Activated CD8-positive, alpha-beta T cell treated with anti-CD3 and anti-CD28 coated beads, Interleukin-2, amount 10 ng/mL, durations not matched to agents 7 days and 5 days (primary cell): ENCODE results near the gene SIM2. TPM values are rescaled to one million over a fixed set of nuclear protein-coding genes. Genes with fewer than 3 reads are reported as not detected.
A peak's percentile ranks its signal among the peaks of the same experiment; 100 is the strongest.

Experiments
- ATAC-seq: fragments of 150-1000 bp; cut with Tn5 transposase; one replicate; pipeline ENCODE4 v1.10.0; 2021; ENCODE audit warnings: moderate library complexity
- CTCF ChIA-PET: fragments of 350-600 bp; sonication (Branson Sonifier 250); formaldehyde crosslinking; loops from one replicate; lab custom pipeline; 2021; ENCODE audit warnings: antibody characterized with exemption; lab: Charles Lee
- POLR2A ChIA-PET: fragments of 350-600 bp; sonication (Branson Sonifier 250); formaldehyde crosslinking; loops from one replicate; lab custom pipeline; 2021; ENCODE audit warnings: antibody characterized with exemption; lab: Charles Lee
- DNase-seq: peaks from one replicate; pipeline ENCODE4 v3.0.0-alpha.2; 2020
- H3K27ac Mint-ChIP-seq: one replicate; pipeline ENCODE4 v1.8.0; 2021; ENCODE audit warnings: mild to moderate bottlenecking, mixed read lengths
- H3K27me3 Mint-ChIP-seq: one replicate; pipeline ENCODE4 v1.8.0; 2021; ENCODE audit warnings: low read depth, mixed read lengths
- H3K36me3 Mint-ChIP-seq: one replicate; pipeline ENCODE4 v1.8.0; 2021; ENCODE audit warnings: low read depth, mixed read lengths
- H3K4me1 Mint-ChIP-seq: one replicate; pipeline ENCODE4 v1.8.0; 2021; ENCODE audit warnings: low read depth, mixed read lengths
- H3K4me3 Mint-ChIP-seq: one replicate; pipeline ENCODE4 v1.8.0; 2021; ENCODE audit warnings: mild to moderate bottlenecking, mixed read lengths
- H3K9me3 Mint-ChIP-seq: one replicate; pipeline ENCODE4 v1.8.0; 2022; ENCODE audit warnings: mixed read lengths; ENCODE audit not compliant: insufficient read depth
- total RNA-seq, 2 experiments: library from RNA; stranded (reverse); gene quantifications; one replicate each; pipeline ENCODE4 v1.2.3, GENCODE V29; 2021

Gene SIM2
- total RNA-seq, 2 experiments from 2014 or later: not detected

GRCh38 chr21:36751383-36751782 lies 52.5 kb downstream of the SIM2 start:
- H3K27me3 Mint-ChIP-seq: peaks cover 28% of the 10 kb centered on the region
- no peak overlapping the region for H3K27ac Mint-ChIP-seq
- no peak overlapping the region for H3K4me3 Mint-ChIP-seq
- CTCF ChIA-PET: interaction anchor here (1.2 kb wide), 1 partner anchor 9 kb away, joined by 3 read pairs; no protein-coding TSS in a partner anchor
- H3K9me3 Mint-ChIP-seq: no peaks in the 10 kb centered on the region
- no peaks in the 10 kb centered on the region for H3K36me3 Mint-ChIP-seq
- no peak for ATAC-seq
- peaks cover 9% of the 10 kb centered on the region for H3K4me1 Mint-ChIP-seq
- POLR2A ChIA-PET: no interaction called here
- DNase-seq: no peak

- Mint-ChIP-seq H3K4me3 (no peak overlapping the region), H3K4me1 (peaks cover under 1% of the 10 kb centered on the region), H3K27me3 (peaks cover 14% of the 10 kb centered on the region), H3K9me3 (no peaks in the 10 kb centered on the region), H3K27ac (no peak overlapping the region), H3K36me3 (no peaks in the 10 kb centered on the region)
- ATAC-seq (no peak), DNase-seq (no peak)
- ChIA-PET POLR2A (no interaction called here), CTCF (no interaction called here)
These were observed 54.6 kb downstream of the SIM2 start for GRCh38 chr21:36753556-36753955.

DNA sequence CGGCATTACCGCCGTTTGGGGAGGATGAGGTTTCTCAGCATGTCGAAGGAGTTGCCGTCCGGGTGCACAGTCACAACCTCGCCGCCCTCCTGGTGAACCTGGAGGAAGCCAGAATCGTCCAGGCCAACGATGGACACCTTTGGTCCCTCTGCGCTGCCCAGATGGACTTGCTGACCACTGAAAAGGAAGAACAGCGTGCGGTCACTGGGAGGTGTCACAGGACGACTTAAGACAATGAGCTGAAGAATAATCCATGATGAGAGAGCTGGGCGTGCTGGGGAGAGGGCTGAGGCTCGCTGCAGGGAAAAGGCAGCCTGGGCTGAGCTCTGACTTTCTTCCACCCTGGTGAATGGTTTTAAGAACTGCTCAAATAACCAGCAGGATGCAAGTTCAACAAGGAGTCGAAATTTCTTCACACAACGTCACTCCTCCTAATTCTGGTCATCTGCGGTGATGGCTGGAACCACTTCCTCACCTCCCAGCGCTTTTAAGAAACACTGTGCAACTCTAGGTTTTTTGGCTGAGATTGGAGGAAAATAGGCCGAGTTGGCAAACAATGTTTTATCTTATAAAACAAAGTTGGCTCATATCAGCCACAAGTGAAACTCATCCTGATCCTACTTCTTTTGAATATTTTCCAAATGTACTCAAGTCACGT lies 55.5 kb downstream of the SIM2 start:
- Mint-ChIP-seq H3K27ac (no peak overlapping the region), H3K4me1 (peaks cover 5% of the 10 kb centered on the region), H3K4me3 (no peak overlapping the region), H3K27me3 (peaks cover 7% of the 10 kb centered on the region), H3K36me3 (no peaks in the 10 kb centered on the region), H3K9me3 (no peaks in the 10 kb centered on the region)
- ChIA-PET POLR2A (no interaction called here), CTCF (no interaction called here)
- ATAC-seq: no peak
- no peak for DNase-seq

GRCh38 chr21:36756527-36756926 lies 57.6 kb downstream of the SIM2 start:
- no peak overlapping the region for H3K27ac Mint-ChIP-seq
- ChIA-PET POLR2A (no interaction called here), CTCF (interaction anchor here (0.7 kb wide), 1 partner anchor 10 kb away, joined by 3 read pairs; no protein-coding TSS in a partner anchor)
- DNase-seq (no peak), ATAC-seq (no peak)
- no peaks in the 10 kb centered on the region for H3K36me3 Mint-ChIP-seq
- H3K4me3 Mint-ChIP-seq: no peak overlapping the region
- no peaks in the 10 kb centered on the region for H3K9me3 Mint-ChIP-seq
- H3K4me1 Mint-ChIP-seq: peaks cover 11% of the 10 kb centered on the region
- no peaks in the 10 kb centered on the region for H3K27me3 Mint-ChIP-seq

DNA sequence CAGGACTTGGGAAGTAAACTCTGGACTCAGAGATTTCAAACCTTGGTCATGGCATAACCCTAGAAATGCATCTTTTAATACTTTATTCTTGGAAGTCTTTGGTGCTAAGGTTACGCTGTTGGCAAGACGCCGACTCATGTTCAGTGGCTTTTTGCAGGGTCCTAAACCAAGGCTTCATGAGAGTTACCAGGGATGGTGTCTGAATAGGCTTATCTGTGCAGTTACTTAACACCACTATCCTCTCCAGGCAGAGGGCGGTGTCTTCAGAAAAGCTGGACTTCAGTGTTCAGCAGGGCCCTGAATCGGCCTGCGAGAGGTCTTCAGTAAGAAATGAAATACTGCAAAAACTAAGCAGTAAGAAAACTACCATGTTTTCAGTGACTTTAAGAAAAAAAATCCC lies 58.3 kb downstream of the SIM2 start:
- H3K36me3 Mint-ChIP-seq: no peaks in the 10 kb centered on the region
- ChIA-PET POLR2A (no interaction called here), CTCF (interaction anchor here (0.7 kb wide), 1 partner anchor 11 kb away, joined by 3 read pairs; no protein-coding TSS in a partner anchor)
- H3K4me3 Mint-ChIP-seq: no peak overlapping the region
- H3K27ac Mint-ChIP-seq: no peak overlapping the region
- H3K4me1 Mint-ChIP-seq: peaks cover 11% of the 10 kb centered on the region
- ATAC-seq: no peak
- no peaks in the 10 kb centered on the region for H3K9me3 Mint-ChIP-seq
- no peaks in the 10 kb centered on the region for H3K27me3 Mint-ChIP-seq
- no peak for DNase-seq

DNA sequence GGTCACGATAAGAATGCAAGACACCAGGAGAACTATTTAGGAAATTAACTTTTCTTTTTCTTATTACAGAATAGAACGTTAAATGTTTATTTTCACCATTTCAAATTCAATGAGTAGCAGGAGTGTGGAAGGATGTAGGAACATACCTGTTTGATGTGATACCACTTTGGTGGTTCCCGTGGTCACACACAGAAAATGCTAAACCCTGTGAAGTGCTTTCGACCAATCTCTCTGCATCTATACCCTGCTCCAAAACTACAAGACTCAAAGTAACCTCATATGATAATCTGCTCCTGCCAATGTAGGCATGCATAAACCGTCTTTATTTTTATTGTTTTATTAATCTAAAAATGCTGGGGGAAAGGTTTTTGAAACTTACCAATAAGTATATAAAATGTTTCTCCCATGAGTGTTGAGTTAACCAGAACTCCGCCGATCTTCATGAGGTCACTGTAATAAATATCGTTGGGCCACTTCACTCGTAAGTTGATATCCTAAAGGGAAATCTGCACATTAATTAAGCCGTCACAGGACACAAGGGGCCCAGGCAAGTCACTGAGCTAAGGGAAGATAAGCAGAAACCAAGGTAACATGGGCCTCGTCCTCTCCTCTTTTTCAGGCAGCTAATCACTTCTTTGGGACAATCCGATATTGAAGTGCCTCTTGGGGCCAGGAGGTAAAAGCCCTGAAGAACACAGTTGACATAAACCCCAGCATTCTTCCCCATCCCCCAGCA lies 60.6 kb downstream of the SIM2 start:
- ChIA-PET POLR2A (no interaction called here), CTCF (interaction anchor here (1.5 kb wide), 1 partner anchor 13 kb away, joined by 4 read pairs; no protein-coding TSS in a partner anchor)
- Mint-ChIP-seq H3K27ac (no peak overlapping the region), H3K4me1 (peaks cover 11% of the 10 kb centered on the region), H3K4me3 (no peak overlapping the region), H3K9me3 (no peaks in the 10 kb centered on the region), H3K27me3 (no peaks in the 10 kb centered on the region), H3K36me3 (no peaks in the 10 kb centered on the region)
- ATAC-seq (no peak), DNase-seq (peak; percentile 27)

- no peak overlapping the region for H3K4me3 Mint-ChIP-seq
- no peak overlapping the region for H3K27ac Mint-ChIP-seq
- ChIA-PET POLR2A (no interaction called here), CTCF (interaction anchor here (1.2 to 1.8 kb wide), 2 partner anchors 41 to 131 kb away, joined by 3 to 4 read pairs; no protein-coding TSS in a partner anchor)
- ATAC-seq: no peak
- H3K27me3 Mint-ChIP-seq: no peaks in the 10 kb centered on the region
- no peak for DNase-seq
- H3K36me3 Mint-ChIP-seq: no peaks in the 10 kb centered on the region
- peaks cover 11% of the 10 kb centered on the region for H3K4me1 Mint-ChIP-seq
- no peaks in the 10 kb centered on the region for H3K9me3 Mint-ChIP-seq
These were observed 62.8 kb downstream of the SIM2 start for GRCh38 chr21:36761685-36762084.

DNA sequence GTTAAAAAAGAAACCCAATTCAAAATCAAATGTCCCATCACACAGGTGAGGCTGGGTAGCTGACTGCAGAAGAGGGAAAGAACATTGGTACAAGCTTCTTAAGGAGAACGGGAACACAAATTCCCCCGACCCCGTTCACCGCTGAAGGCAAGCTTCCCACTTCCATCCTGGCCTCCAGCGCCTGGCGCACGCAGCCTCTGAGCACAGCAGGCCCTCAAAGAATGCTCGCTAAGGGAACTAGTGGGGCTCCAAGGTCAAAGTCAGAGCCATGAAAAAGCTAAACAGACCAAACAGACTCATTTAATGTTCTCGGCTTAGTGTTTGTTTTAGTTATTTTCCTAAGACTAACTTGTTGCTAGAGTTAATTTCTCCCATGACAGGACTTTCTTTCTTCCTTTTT lies 63.7 kb downstream of the SIM2 start:
- Mint-ChIP-seq H3K36me3 (no peaks in the 10 kb centered on the region), H3K27me3 (no peaks in the 10 kb centered on the region), H3K27ac (no peak overlapping the region), H3K4me1 (peaks cover 11% of the 10 kb centered on the region), H3K9me3 (no peaks in the 10 kb centered on the region), H3K4me3 (no peak overlapping the region)
- ATAC-seq (no peak), DNase-seq (no peak)
- CTCF ChIA-PET: interaction anchor here (1.8 kb wide), 1 partner anchor 132 kb away, joined by 4 read pairs; no protein-coding TSS in a partner anchor
- POLR2A ChIA-PET: interaction anchor here (0.5 kb wide), 1 partner anchor 283 kb away, joined by 3 read pairs; no protein-coding TSS in a partner anchor

GRCh38 chr21:36763305-36763704 lies 64.4 kb downstream of the SIM2 start:
- Mint-ChIP-seq H3K4me3 (no peak overlapping the region), H3K36me3 (no peaks in the 10 kb centered on the region), H3K27ac (no peak overlapping the region), H3K9me3 (no peaks in the 10 kb centered on the region), H3K27me3 (no peaks in the 10 kb centered on the region), H3K4me1 (peaks cover 11% of the 10 kb centered on the region)
- ChIA-PET CTCF (no interaction called here), POLR2A (no interaction called here)
- ATAC-seq (no peak), DNase-seq (no peak)

- H3K4me1 Mint-ChIP-seq: no peaks in the 10 kb centered on the region
- H3K4me3 Mint-ChIP-seq: no peak overlapping the region
- H3K27me3 Mint-ChIP-seq: no peaks in the 10 kb centered on the region
- no peaks in the 10 kb centered on the region for H3K36me3 Mint-ChIP-seq
- ATAC-seq (no peak), DNase-seq (no peak)
- no peaks in the 10 kb centered on the region for H3K9me3 Mint-ChIP-seq
- ChIA-PET POLR2A (no interaction called here), CTCF (interaction anchor here (2.1 kb wide), 1 partner anchor 17 kb away, joined by 4 read pairs; no protein-coding TSS in a partner anchor)
- no peak overlapping the region for H3K27ac Mint-ChIP-seq
These were observed 66.3 kb downstream of the SIM2 start for GRCh38 chr21:36765229-36765628.

- no peaks in the 10 kb centered on the region for H3K4me1 Mint-ChIP-seq
- H3K27me3 Mint-ChIP-seq: no peaks in the 10 kb centered on the region
- ChIA-PET POLR2A (interaction anchor here (0.6 kb wide), 1 partner anchor 216 kb away, joined by 8 read pairs; no protein-coding TSS in a partner anchor), CTCF (no interaction called here)
- no peaks in the 10 kb centered on the region for H3K9me3 Mint-ChIP-seq
- no peak for ATAC-seq
- DNase-seq: no peak
- no peaks in the 10 kb centered on the region for H3K36me3 Mint-ChIP-seq
- no peak overlapping the region for H3K4me3 Mint-ChIP-seq
- H3K27ac Mint-ChIP-seq: no peak overlapping the region
These were observed 67.6 kb downstream of the SIM2 start for GRCh38 chr21:36766511-36766910.

DNA sequence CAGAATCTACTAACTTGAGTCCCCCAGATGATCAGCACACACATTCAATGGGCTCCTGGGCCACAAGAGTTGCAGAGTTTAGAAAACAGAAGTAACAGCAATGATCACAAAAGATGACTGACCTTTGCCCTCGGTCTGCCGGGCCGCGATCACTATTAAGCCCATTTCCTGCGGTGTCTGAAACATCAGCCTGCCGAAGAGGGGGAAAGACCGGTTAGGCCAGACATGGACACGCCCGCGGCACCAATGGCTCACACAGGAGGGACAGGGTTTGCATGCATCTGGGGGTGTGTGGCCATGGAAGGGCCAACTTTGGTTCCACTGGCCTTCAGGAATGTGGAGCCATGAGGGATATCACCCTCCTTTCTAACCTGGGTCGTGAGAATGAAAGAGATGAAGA lies 68.2 kb downstream of the SIM2 start:
- CTCF ChIA-PET: no interaction called here

More for the DNA sequence above, 68.2 kb downstream of the SIM2 start:
- Mint-ChIP-seq H3K4me3 (no peak overlapping the region), H3K27ac (no peak overlapping the region), H3K9me3 (no peaks in the 10 kb centered on the region), H3K4me1 (no peaks in the 10 kb centered on the region), H3K27me3 (no peaks in the 10 kb centered on the region), H3K36me3 (no peaks in the 10 kb centered on the region)
- POLR2A ChIA-PET: no interaction called here
- DNase-seq (no peak), ATAC-seq (no peak)
